Activated CD4-positive, alpha-beta memory T cell treated with anti-CD3 and anti-CD28 coated beads, Interleukin-2, amount 10 ng/mL, durations not matched to agents 7 days and 5 days (primary cell): ENCODE data around the gene GNLY. TPM values are rescaled to one million over a fixed set of nuclear protein-coding genes. Genes with fewer than 3 reads are reported as not detected.
"Not testable (repeated sequence)": the region's sequence is repeated elsewhere in the genome, so short reads cannot be mapped to it uniquely, and the experiment has no call there.

Experiments
- CTCF ChIA-PET: fragments of 350-600 bp; sonication (Branson Sonifier 250); formaldehyde crosslinking; loops from one replicate; lab custom pipeline; 2021; ENCODE audit warnings: antibody characterized with exemption, inconsistent platforms; lab: Charles Lee
- POLR2A ChIA-PET: fragments of 350-600 bp; sonication (Branson Sonifier 250); formaldehyde crosslinking; loops from one replicate; lab custom pipeline; 2021; ENCODE audit warnings: antibody characterized with exemption; lab: Charles Lee
- DNase-seq: peaks from one replicate; pipeline ENCODE4 v3.0.0-alpha.2; 2020
- H3K27ac Mint-ChIP-seq: one replicate; pipeline ENCODE4 v1.8.0; 2021; ENCODE audit warnings: mild to moderate bottlenecking, mixed read lengths
- H3K27me3 Mint-ChIP-seq: one replicate; pipeline ENCODE4 v1.8.0; 2021; ENCODE audit warnings: mixed read lengths
- H3K36me3 Mint-ChIP-seq: one replicate; pipeline ENCODE4 v1.8.0; 2021; ENCODE audit warnings: low read depth, mixed read lengths
- H3K4me1 Mint-ChIP-seq: one replicate; pipeline ENCODE4 v1.8.0; 2021; ENCODE audit warnings: mixed read lengths
- H3K4me3 Mint-ChIP-seq: one replicate; pipeline ENCODE4 v1.8.0; 2021; ENCODE audit warnings: mild to moderate bottlenecking, mixed read lengths
- H3K9me3 Mint-ChIP-seq: one replicate; pipeline ENCODE4 v1.8.0; 2021; ENCODE audit warnings: mixed read lengths
- total RNA-seq, 2 experiments: library from RNA; stranded (reverse); gene quantifications; one replicate each; pipeline ENCODE4 v1.2.3, GENCODE V29; 2021

GNLY gene
- total RNA-seq, 2 experiments from 2014 or later: 569 to 599 TPM

DNA sequence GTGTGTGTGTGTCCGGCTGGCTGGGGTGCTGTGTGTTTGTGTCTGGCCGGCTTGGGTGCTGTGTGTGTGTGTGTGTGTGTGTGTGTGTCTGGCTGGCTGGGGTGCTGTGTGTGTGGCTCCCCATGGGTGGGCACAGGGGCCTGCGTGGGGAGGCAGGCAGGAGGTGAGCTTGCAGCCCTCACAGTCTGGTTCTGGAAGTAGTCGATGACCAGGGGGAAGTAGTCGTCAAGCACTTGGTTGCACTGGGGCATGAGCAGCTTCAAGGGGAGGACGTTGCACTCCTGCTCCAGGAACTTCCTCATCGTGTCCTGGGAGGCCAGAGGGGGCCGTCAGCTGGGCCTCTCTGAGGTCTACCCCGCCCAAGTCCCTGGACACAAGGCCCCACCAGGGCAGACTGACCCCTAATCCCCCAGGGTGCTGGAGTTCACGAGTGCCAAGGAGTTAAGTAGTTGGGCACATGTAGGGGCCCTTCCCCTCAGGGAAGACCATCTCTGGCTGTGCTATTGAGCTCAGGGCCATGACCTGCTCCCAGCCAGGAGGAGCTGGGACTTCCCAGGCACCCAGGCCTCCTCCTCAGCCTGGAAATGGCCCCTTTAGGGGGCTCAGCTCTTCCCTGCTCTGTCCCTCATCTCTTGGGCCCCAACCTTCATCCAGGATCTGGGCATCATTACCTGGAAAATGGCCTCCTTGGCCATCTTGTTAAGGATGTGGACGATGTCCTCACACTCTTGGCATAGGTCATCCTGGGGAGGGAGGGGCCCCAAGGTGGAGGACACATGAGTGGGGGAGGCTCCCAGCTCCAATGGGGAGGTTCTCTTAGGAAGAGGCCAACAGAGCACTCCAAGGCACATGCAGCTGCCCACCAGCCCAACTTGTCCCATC lies 27.5 kb upstream of the GNLY start:
- POLR2A ChIA-PET: interaction anchor here (0.6 to 1.3 kb wide), 3 partner anchors 18 to 41 kb away, joined by 3 to 4 read pairs (median 3); no protein-coding TSS in a partner anchor
- CTCF ChIA-PET: interaction anchor here (1.7 kb wide), 1 partner anchor 29 kb away, joined by 6 read pairs; no protein-coding TSS in a partner anchor
- no peak overlapping the region for H3K27ac Mint-ChIP-seq
- no peak overlapping the region for H3K4me3 Mint-ChIP-seq
- H3K36me3 Mint-ChIP-seq: no peaks in the 10 kb centered on the region
- peaks cover 2% of the 10 kb centered on the region for H3K4me1 Mint-ChIP-seq
- H3K9me3 Mint-ChIP-seq: no peaks in the 10 kb centered on the region
- H3K27me3 Mint-ChIP-seq: peaks cover 4% of the 10 kb centered on the region
- DNase-seq: no peak

DNA sequence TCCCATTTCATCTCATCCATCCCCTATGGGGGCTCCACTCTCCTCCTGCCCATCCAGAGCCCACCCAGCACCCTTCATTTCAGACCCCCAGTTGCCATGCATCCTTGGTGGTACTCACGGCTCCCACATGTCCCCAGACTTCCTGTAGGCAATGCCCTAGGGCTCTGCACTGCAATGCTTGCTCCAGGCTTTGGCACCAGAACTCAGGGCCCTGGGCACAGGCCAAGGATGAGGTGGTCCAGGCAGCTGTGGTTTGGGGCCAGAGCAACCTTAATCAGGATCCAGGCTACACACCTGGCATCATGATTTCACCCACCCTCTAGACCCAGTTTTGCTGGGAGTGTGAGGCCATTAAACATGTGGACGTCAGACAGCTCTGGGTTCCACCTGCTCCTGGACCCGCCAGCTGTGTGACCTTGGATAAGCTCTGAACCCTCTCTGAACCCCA lies 26.6 kb upstream of the GNLY start:
- no peaks in the 10 kb centered on the region for H3K9me3 Mint-ChIP-seq
- no peaks in the 10 kb centered on the region for H3K36me3 Mint-ChIP-seq
- no peak for DNase-seq
- POLR2A ChIA-PET: interaction anchor here (1.3 kb wide), 1 partner anchor 38 kb away, joined by 4 read pairs; no protein-coding TSS in a partner anchor
- no peak overlapping the region for H3K4me3 Mint-ChIP-seq
- no peak overlapping the region for H3K27ac Mint-ChIP-seq
- CTCF ChIA-PET: interaction anchor here (1.7 kb wide), 1 partner anchor 30 kb away, joined by 6 read pairs; no protein-coding TSS in a partner anchor
- H3K4me1 Mint-ChIP-seq: peaks cover 2% of the 10 kb centered on the region
- H3K27me3 Mint-ChIP-seq: peaks cover 4% of the 10 kb centered on the region

DNA sequence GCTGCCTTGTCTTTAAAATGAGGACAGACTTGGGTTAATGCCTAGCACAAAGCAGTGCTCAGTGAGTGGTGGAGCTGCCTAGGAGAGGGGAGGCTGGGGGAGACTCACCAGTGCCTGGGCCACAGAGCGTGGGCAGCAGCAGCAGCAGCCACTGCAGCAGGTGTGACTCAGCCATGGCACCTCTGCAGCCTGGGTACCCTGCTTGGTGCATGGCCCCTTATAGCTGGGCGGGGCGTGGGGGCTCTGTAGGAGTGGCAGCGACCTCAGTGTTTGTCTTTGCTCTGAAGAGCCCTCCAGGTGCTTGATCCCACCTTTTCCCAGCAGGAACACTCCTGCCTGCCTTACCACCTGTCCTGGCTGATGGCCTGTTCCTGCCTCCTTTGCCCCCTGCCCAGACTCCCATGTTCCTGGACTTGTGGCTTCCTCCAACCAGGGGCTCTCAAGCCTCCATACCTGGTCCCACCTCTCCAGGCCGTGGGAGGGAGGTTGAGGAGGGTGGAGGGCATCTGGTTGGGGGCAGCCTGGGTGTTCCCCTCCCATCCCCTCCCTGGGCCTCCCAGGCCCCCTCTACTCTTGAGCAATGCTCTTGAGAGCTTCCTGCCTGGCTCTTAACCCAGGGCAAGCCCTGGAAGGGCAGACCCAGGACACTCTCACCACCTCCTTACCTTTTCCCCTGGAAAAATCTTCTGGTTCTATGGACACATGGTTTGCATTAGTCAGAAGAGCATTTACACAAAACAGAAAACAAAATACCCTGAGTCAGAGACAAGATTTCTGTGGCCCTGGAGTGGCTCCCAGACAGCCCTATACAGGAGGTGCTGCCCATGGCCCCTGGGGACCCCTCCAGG lies 25.9 kb upstream of the GNLY start, which contains the start of gene SFTPB:
Gene SFTPB, minus strand, starts transcription at position 191 of the 848 bp plus-strand sequence. Its CDS starts 16 bp downstream, at position 175.
- no peak within 1 kb of the TSS for H3K27ac Mint-ChIP-seq
- H3K36me3 Mint-ChIP-seq: no peaks in the 10 kb centered on the region
- ChIA-PET POLR2A (interaction anchor here (1.3 kb wide), 1 partner anchor 37 kb away, joined by 4 read pairs; no protein-coding TSS in a partner anchor), CTCF (interaction anchor here (1.7 kb wide), 1 partner anchor 31 kb away, joined by 6 read pairs; no protein-coding TSS in a partner anchor)
- DNase-seq: no peak
- H3K4me1 Mint-ChIP-seq: peaks cover 2% of the 10 kb centered on the region
- no peaks in the 10 kb centered on the region for H3K9me3 Mint-ChIP-seq
- H3K27me3 Mint-ChIP-seq: peaks cover 5% of the 10 kb centered on the region
- no peak within 1 kb of the TSS for H3K4me3 Mint-ChIP-seq

DNA sequence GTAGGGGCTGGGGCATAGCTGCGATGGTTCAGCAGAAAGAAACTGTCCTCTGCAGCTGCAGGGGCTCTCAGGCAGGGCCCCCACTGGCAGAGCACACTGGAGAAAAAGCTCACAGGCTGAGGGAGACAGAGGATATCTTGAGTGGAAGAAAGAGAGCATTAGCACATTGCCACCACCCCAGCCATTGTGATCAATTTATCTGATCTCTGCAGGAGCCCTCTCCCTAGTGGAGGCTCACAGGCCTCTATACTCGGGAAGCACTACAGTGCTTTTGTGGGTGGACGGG lies 25.4 kb upstream of the GNLY start:
- Mint-ChIP-seq H3K9me3 (no peaks in the 10 kb centered on the region), H3K27me3 (peaks cover 6% of the 10 kb centered on the region), H3K27ac (no peak overlapping the region), H3K36me3 (no peaks in the 10 kb centered on the region), H3K4me3 (no peak overlapping the region), H3K4me1 (peaks cover 2% of the 10 kb centered on the region)
- no peak for DNase-seq
- POLR2A ChIA-PET: interaction anchor here (0.5 kb wide), 1 partner anchor 310 kb away, joined by 3 read pairs; no protein-coding TSS in a partner anchor
- CTCF ChIA-PET: no interaction called here

DNA sequence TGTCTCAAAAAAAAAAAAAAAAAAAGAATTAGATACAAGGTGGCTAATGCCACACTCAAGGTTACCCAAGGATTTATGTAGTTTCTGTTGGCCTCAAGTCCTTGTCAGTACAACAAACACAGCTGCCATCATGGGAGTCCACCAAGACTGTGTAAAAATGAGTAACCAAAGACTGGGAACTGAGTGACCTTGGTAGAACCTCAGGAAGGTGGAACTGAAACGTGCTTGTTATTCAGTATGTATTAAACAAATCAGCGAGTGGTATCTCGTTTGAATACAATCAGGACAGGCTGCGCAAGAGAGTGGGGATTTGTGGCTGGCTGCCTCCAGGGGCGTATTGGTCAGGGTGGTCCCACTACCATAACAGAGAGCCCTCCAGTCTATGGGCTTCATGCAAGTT lies 24.6 kb upstream of the GNLY start:
- no peak overlapping the region for H3K27ac Mint-ChIP-seq
- peaks cover 6% of the 10 kb centered on the region for H3K27me3 Mint-ChIP-seq
- ChIA-PET CTCF (interaction anchor here (1.0 kb wide), 1 partner anchor 32 kb away, joined by 4 read pairs; no protein-coding TSS in a partner anchor), POLR2A (no interaction called here)
- DNase-seq: no peak
- peaks cover 2% of the 10 kb centered on the region for H3K4me1 Mint-ChIP-seq
- no peaks in the 10 kb centered on the region for H3K36me3 Mint-ChIP-seq
- no peaks in the 10 kb centered on the region for H3K9me3 Mint-ChIP-seq
- H3K4me3 Mint-ChIP-seq: no peak overlapping the region

DNA sequence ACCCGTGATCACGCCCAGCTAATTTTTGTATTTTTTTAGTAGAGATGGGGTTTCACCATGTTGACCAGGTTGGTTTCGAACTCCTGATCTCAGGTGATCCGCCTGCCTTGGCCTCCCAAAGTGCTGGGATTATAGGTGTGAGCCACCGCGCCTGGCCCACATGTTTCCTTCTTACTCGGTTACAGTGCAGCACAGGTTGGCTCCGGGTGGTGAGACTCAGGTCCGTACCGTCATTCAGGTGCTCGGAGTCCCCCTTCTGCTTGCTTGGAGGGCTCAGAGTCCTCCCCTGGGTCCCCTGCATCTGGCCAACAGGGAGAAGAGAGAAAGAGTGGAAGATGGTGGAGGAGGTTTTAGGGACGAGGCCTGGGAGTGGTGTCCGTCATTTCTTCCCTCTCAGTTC lies 23.7 kb upstream of the GNLY start:
- POLR2A ChIA-PET, H3K27me3 Mint-ChIP-seq, H3K4me3 Mint-ChIP-seq, DNase-seq, H3K9me3 Mint-ChIP-seq, H3K36me3 Mint-ChIP-seq, H3K4me1 Mint-ChIP-seq, H3K27ac Mint-ChIP-seq: not testable (repeated sequence)
- CTCF ChIA-PET: interaction anchor here (0.8 to 1.0 kb wide), 2 partner anchors 8 to 33 kb away, joined by 4 read pairs; no protein-coding TSS in a partner anchor

DNA sequence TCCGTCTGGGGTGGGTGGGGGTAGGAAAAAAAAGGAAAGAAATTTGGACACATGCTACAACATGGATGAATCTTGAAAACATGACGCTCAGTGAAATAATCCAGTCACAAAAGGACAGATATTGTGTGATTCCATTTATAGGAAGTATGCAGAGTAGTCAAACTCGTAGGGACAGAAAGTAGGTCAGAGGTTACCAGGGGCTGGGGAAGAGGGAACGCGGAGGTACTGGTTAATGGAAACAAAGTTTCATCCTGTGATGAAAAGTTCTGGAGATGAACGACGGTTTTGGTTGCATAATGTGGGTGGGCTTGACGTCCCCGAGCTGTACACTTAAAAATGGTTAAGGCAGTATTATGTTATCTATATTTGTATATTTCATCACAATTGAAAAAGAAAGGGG lies 21.7 kb upstream of the GNLY start:
- Mint-ChIP-seq H3K36me3 (no peaks in the 10 kb centered on the region), H3K9me3 (no peaks in the 10 kb centered on the region), H3K27ac (no peak overlapping the region), H3K27me3 (peaks cover 6% of the 10 kb centered on the region), H3K4me3 (no peak overlapping the region), H3K4me1 (peaks cover 2% of the 10 kb centered on the region)
- ChIA-PET POLR2A (no interaction called here), CTCF (interaction anchor here (1.4 kb wide), 1 partner anchor 13 kb away, joined by 3 read pairs; no protein-coding TSS in a partner anchor)
- DNase-seq: no peak

DNA sequence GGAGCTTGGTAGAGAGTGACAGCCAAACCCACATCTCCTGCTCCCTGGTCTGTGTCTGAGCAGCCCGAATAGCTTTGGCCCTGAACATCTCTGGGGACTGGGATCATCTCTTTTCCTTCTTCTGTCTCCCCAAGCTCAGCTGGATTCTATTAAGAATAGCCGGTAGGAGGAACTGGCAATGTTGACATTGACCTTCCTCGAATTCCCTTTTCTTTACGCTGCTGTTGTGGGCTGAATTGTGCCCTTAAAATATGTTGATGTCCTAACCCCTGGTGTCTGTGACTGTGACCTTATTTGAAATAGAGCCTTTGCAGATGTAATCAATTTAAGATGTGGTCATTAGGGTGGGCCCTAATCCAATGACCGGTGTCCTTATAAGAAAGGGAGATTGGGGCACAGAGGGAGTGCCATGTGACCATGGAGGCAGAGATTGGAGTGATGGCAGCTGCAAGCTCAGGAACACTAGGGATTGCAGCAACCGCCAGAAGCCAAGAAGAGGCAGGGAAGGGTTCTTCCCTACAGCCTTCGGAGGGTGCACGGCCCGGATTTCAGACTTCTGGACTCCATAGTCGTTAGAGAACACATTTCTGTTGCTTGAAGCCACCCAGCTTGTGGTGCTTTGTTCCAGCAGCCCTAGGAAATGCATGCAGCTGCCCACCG lies 20.3 kb upstream of the GNLY start:
- Mint-ChIP-seq H3K27me3 (peaks cover 6% of the 10 kb centered on the region), H3K4me1 (peaks cover 8% of the 10 kb centered on the region), H3K27ac (no peak overlapping the region), H3K4me3 (no peak overlapping the region), H3K36me3 (no peaks in the 10 kb centered on the region), H3K9me3 (no peaks in the 10 kb centered on the region)
- DNase-seq: no peak
- ChIA-PET CTCF (interaction anchor here (1.0 to 2.0 kb wide), 3 partner anchors 37 to 139 kb away, joined by 3 to 5 read pairs (median 3); no protein-coding TSS in a partner anchor), POLR2A (interaction anchor here (0.6 kb wide), 1 partner anchor 79 kb away, joined by 3 read pairs; the partner anchor contains the start of gene RNF181)

DNA sequence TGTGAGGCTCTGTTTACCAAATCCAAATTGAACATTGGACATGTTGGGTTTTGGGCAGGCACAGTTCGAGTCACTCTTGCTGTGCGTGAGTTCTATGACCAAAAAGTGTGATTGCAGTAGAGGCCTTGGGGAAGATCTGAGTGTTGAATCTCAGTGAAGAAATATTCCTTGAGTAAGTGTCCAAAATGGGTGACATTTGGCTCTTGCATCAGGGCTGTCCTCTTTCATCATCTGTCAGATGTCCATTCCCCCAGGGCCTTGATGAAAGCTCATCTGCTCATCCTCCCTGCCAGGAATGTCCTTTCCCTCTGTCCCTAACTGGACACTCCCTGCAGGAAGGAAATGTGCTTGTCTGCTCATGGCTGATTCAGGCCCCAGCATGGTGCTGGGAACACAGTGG lies 19.7 kb upstream of the GNLY start:
- Mint-ChIP-seq H3K4me3 (no peak overlapping the region), H3K36me3 (no peaks in the 10 kb centered on the region), H3K27me3 (peaks cover 6% of the 10 kb centered on the region), H3K4me1 (peaks cover 13% of the 10 kb centered on the region), H3K27ac (no peak overlapping the region), H3K9me3 (no peaks in the 10 kb centered on the region)
- DNase-seq: no peak
- ChIA-PET CTCF (interaction anchor here (2.0 kb wide), 1 partner anchor 37 kb away, joined by 5 read pairs; no protein-coding TSS in a partner anchor), POLR2A (interaction anchor here (1.0 kb wide), 2 partner anchors 12 to 33 kb away, joined by 3 to 4 read pairs; no protein-coding TSS in a partner anchor)

DNA sequence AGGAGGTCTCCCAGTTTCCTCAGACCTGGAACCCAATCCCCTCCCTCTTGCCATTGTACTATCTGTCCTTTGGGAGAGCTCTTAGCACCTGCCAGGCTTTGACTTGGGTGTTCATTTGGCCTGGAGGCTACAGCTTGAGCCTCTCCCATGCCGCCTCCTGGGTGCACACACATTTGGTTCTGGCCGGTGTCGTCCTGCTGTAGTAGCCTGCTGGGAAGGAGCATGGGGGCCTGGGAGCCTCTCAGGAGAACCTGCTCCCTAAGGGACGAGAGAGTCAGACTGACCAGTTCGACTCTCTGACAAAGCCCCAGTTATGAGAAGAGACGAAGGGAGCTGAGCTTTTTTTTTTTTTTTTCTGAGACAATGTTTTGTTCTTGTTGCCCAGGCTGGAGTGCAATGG lies 18.7 kb upstream of the GNLY start:
- CTCF ChIA-PET: interaction anchor here (1.0 to 2.1 kb wide), 4 partner anchors 34 to 152 kb away, joined by 3 to 5 read pairs (median 4); no protein-coding TSS in a partner anchor

DNA sequence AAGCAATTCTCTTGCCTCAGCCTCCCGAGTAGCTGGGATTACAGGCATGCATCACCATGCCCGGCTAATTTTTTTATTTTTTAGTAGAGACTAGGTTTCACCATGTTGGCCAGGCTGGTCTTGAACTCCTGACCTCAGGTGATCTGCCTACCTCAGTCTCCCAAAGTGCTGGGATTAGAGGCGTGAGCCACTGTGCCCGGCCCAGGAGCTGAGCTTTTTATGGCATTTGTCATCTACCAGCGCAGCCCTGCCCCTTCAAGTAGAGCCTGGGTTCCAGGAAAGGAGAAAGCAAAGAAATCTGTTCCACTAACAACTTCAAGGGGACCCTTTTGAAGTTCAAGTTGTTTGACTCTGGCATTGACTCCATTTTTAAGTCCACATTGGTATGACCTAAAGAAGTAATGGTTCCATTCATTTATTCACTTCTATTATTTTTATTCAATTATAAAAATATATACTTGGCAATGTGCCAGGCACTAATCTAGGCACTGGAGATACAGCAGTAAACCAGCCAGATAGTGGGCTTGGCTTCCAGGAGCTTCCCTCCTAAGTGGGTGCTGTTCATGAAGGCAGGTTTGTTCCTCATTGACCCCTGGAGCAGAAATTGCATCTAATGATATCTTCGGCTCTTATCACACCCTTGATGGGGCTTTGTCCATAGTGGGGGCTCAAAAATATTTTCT lies 18.2 kb upstream of the GNLY start:
- Mint-ChIP-seq H3K4me3 (no peak overlapping the region), H3K4me1 (peaks cover 25% of the 10 kb centered on the region), H3K27me3 (peaks cover 5% of the 10 kb centered on the region), H3K9me3 (peaks cover 1% of the 10 kb centered on the region), H3K36me3 (peaks cover 6% of the 10 kb centered on the region), H3K27ac (no peak overlapping the region)
- no peak for DNase-seq
- ChIA-PET CTCF (interaction anchor here (0.8 to 2.1 kb wide), 6 partner anchors 29 to 152 kb away, joined by 3 to 5 read pairs (median 3); no protein-coding TSS in a partner anchor), POLR2A (interaction anchor here (0.7 kb wide), 1 partner anchor 50 kb away, joined by 3 read pairs; no protein-coding TSS in a partner anchor)

More for the DNA sequence above, 18.7 kb upstream of the GNLY start:
- POLR2A ChIA-PET: interaction anchor here (0.7 to 1.0 kb wide), 3 partner anchors 11 to 51 kb away, joined by 3 to 4 read pairs (median 3); no protein-coding TSS in a partner anchor
- DNase-seq: no peak
- Mint-ChIP-seq H3K4me3 (no peak overlapping the region), H3K9me3 (peaks cover 1% of the 10 kb centered on the region), H3K36me3 (peaks cover 3% of the 10 kb centered on the region), H3K27ac (no peak overlapping the region), H3K4me1 (peaks cover 20% of the 10 kb centered on the region), H3K27me3 (peaks cover 6% of the 10 kb centered on the region)
